HG03139 (cell line): ENCODE measurements around the gene MAN1C1.

Experiments used
- ATAC-seq: cut with Tn5 transposase; IDR thresholded peaks from one replicate; pipeline ENCODE4 v1.9.1; 2021; ENCODE audit not compliant: unreplicated experiment

The MAN1C1 gene

GRCh38 chr1:25796811-25797458, 180.3 kb downstream of the MAN1C1 start:
- no peak for ATAC-seq

GRCh38 chr1:25797939-25798338, 181.3 kb downstream of the MAN1C1 start:
- ATAC-seq: no peak

GRCh38 chr1:25798666-25799351, 182.2 kb downstream of the MAN1C1 start:
- no peak for ATAC-seq

GRCh38 chr1:25799352-25799934, 182.9 kb downstream of the MAN1C1 start:
- ATAC-seq: no peak

GRCh38 chr1:25799935-25800702, 183.5 kb downstream of the MAN1C1 start, which contains the start of gene SELENON:
Gene SELENON (plus strand): TSS chr1:25800193. CDS start chr1:25800231, 38 bp downstream.
- no peak for ATAC-seq

GRCh38 chr1:25800703-25801377, 184.2 kb downstream of the MAN1C1 start:
- ATAC-seq: no peak

GRCh38 chr1:25802915-25803314, 186.3 kb downstream of the MAN1C1 start:
- ATAC-seq: no peak

GRCh38 chr1:25803368-25803767, 186.8 kb downstream of the MAN1C1 start:
- no peak for ATAC-seq

- no peak for ATAC-seq
These were observed 187.8 kb downstream of the MAN1C1 start for GRCh38 chr1:25804244-25804963.

- no peak for ATAC-seq
These were observed 188.6 kb downstream of the MAN1C1 start for GRCh38 chr1:25804964-25805862.

GRCh38 chr1:25805863-25806225, 189.3 kb downstream of the MAN1C1 start:
- ATAC-seq: no peak

GRCh38 chr1:25806418-25806817, 189.8 kb downstream of the MAN1C1 start:
- ATAC-seq: no peak

- ATAC-seq: no peak
These were observed 191.1 kb downstream of the MAN1C1 start for GRCh38 chr1:25807480-25808390.

- ATAC-seq: no peak
These were observed 192.1 kb downstream of the MAN1C1 start for GRCh38 chr1:25808481-25809244.

GRCh38 chr1:25809283-25809926, 192.8 kb downstream of the MAN1C1 start:
- no peak for ATAC-seq

GRCh38 chr1:25809929-25810328, 193.3 kb downstream of the MAN1C1 start:
- no peak for ATAC-seq
